Measurements from ENCODE around the gene TLR2.

Gene TLR2

GRCh38 chr4:153710681-153711080 is 26.6 kb downstream of the TLR2 start:
- TF ChIP-seq CTCF (IDR thresholded peaks at IDR 0.05; ENCODE audit: insufficient read depth, low read depth, low read length, missing control alignments), result no peak
- H3K4me3 ChIP-seq (ENCODE audit: low read depth, low read length), result no peak overlapping the region
- DNase-seq (ENCODE audit: low read depth), result no peak

- H3K4me3 ChIP-seq (ENCODE audit: low read depth, low read length), result no peak overlapping the region
- no peak for TF ChIP-seq CTCF (IDR thresholded peaks at IDR 0.05; ENCODE audit: insufficient read depth, low read depth, low read length, missing control alignments)
- no peak for DNase-seq (ENCODE audit: low read depth)
These were observed 30.0 kb downstream of the TLR2 start for GRCh38 chr4:153713866-153714646.

- no peak overlapping the region for H3K4me3 ChIP-seq (ENCODE audit: low read depth, low read length)
- DNase-seq (ENCODE audit: low read depth), result no peak
- no peak for TF ChIP-seq CTCF (IDR thresholded peaks at IDR 0.05; ENCODE audit: insufficient read depth, low read depth, low read length, missing control alignments)
These were observed 38.0 kb downstream of the TLR2 start for GRCh38 chr4:153722036-153722435.

GRCh38 chr4:153724606-153725005 is 40.5 kb downstream of the TLR2 start:
- no peak overlapping the region for H3K4me3 ChIP-seq (ENCODE audit: low read depth, low read length)
- no peak for DNase-seq (ENCODE audit: low read depth)
- TF ChIP-seq CTCF (IDR thresholded peaks at IDR 0.05; ENCODE audit: insufficient read depth, low read depth, low read length, missing control alignments), result no peak

- TF ChIP-seq CTCF (IDR thresholded peaks at IDR 0.05; ENCODE audit: insufficient read depth, low read depth, low read length, missing control alignments), result no peak
- no peak for DNase-seq (ENCODE audit: low read depth)
- no peak overlapping the region for H3K4me3 ChIP-seq (ENCODE audit: low read depth, low read length)
These were observed 41.2 kb downstream of the TLR2 start for GRCh38 chr4:153725136-153725830.

- no peak overlapping the region for H3K4me3 ChIP-seq (ENCODE audit: low read depth, low read length)
- no peak for DNase-seq (ENCODE audit: low read depth)
- TF ChIP-seq CTCF (IDR thresholded peaks at IDR 0.05; ENCODE audit: insufficient read depth, low read depth, low read length, missing control alignments), result no peak
These were observed 41.7 kb downstream of the TLR2 start for GRCh38 chr4:153725831-153726154.

Measured in GM12865 (cell line).